ENCODE data around the gene MAPK1. TPM values are rescaled to one million over a fixed set of nuclear protein-coding genes. Genes with fewer than 3 reads are reported as not detected.

Gene MAPK1
- total and polyA plus RNA-seq, 9 of the 15 experiments (the other 6 are each of a cell fraction or from before 2014, with no cell fraction given) = 46.3 to 575 (median 283) TPM

- H3K4me2 ChIP-seq (ENCODE audit: insufficient read depth, low read length) = no peak overlapping the region
- intact Hi-C loops (cut with micrococcal nuclease) = loop anchor here (5.0 kb wide), 6 partner anchors 63 to 488 kb away; no protein-coding TSS in a partner anchor
- H3K9ac ChIP-seq (ENCODE audit: insufficient read depth in 1 of 2, low read depth in 2 of 2, low read length in 2 of 2) = peak overlapping the region in 1 of 2 experiments; percentile 77; a peak in 1 of 4 replicates
- DNase-seq (ENCODE audit: extremely low read depth in 1 of 4, low spot score in 3 of 4) (peak in 1 of 4 experiments; percentile 40), FAIRE-seq (no peak), ATAC-seq (no peak)
- no peak overlapping the region for H2AFZ ChIP-seq (ENCODE audit: low read depth, low read length)
- no peaks in the 10 kb centered on the region for H3K9me1 ChIP-seq (ENCODE audit: control insufficient read depth, insufficient read depth, low read length)
- no peak overlapping the region for H3K4me3 ChIP-seq
- TF ChIP-seq SNIP1 (IDR thresholded peaks at IDR 0.05; ENCODE audit: low read depth) (no peak), MLX (CRISPR knock-in tag; conservative IDR thresholded peaks at IDR 0.05) (0 out of 4 replicates have a peak, but pooled peaks of 1 of the 2 experiments have one; percentile 31)
- peaks cover 45 to 68% of the 10 kb centered on the region in 2 experiments for H3K27me3 ChIP-seq (ENCODE audit: control insufficient read depth in 2 of 2, insufficient read depth in 2 of 2, low read length in 2 of 2)
- H3K36me3 ChIP-seq (ENCODE audit: control insufficient read depth, insufficient read depth, low read length) = no peaks in the 10 kb centered on the region
- H3K9me3 ChIP-seq (replicated peaks; ENCODE audit: control insufficient read depth, insufficient read depth, low read depth, low read length) = no peaks in the 10 kb centered on the region
- CTCF ChIA-PET (ENCODE audit: low intra/inter-chr PET ratio) = interaction anchor here (3.4 to 12.1 kb wide), 5 partner anchors 12 to 238 kb away, joined by 25 to 609 read pairs (median 42); partner anchors contain the start of gene PPM1F
- peaks cover 9 to 14% of the 10 kb centered on the region in 2 experiments; a peak in 4 of 5 replicates for H3K4me1 ChIP-seq (replicated peaks in 1 of 2; ENCODE audit: control insufficient read depth in 2 of 2, insufficient read depth in 2 of 2, low read length in 2 of 2)
- no peak overlapping the region for H3K27ac ChIP-seq (ENCODE audit: extremely low read depth, low read depth, low read length)
- H4K20me1 ChIP-seq (replicated peaks; ENCODE audit: control insufficient read depth, insufficient read depth, low read length) = peaks cover 37% of the 10 kb centered on the region
- BruUV-seq (replicated peaks) = no TSS peak
- WGBS (ENCODE audit: insufficient coverage, low coverage, missing lambda C conversion rate) = under 1% methylated on average over 3 of the region's 3 CpGs
- no peaks in the 10 kb centered on the region for H3K79me2 ChIP-seq (ENCODE audit: control insufficient read depth, insufficient read depth, low read length)
- in situ Hi-C loops (cut with MboI) = loop anchor here (5.0 kb wide), 2 partner anchors 233 to 1017 kb away; no protein-coding TSS in a partner anchor
- POLR2A ChIA-PET = interaction anchor here (1.0 to 2.6 kb wide), 2 partner anchors 224 to 225 kb away, joined by 3 to 12 read pairs; no protein-coding TSS in a partner anchor
These were observed 152.7 kb downstream of the MAPK1 start for GRCh38 chr22:21714786-21715185.
